Aorta (tissue), 5 donors: ENCODE data around the gene TTC12. TPM values are rescaled to one million over a fixed set of nuclear protein-coding genes. Genes with fewer than 3 reads are reported as not detected.

Experiments
- ATAC-seq: fragments of 200-7000 bp; cut with Tn5 transposase; one replicate; pipeline ENCODE4 v1.9.1; 2022; ENCODE audit warnings: moderate library complexity; ENCODE audit not compliant: low FRiP score
- DNase-seq, 2 donors: peaks; one replicate each; pipeline ENCODE4 v3.0.0-alpha.2; 2020
- H3K27ac ChIP-seq, 2 donors: one replicate each; pipeline ENCODE4 v1.5.1; 2013; ENCODE audit warnings: low read length in 2 of 2, mild to moderate bottlenecking in 2 of 2, moderate library complexity in 2 of 2, control low read depth in 1 of 2, inconsistent platforms in 1 of 2, low read depth in 1 of 2
- H3K27me3 ChIP-seq, 2 donors: one replicate each; pipeline ENCODE4 v1.6.1; 2013; ENCODE audit warnings: control low read depth in 1 of 2, low read length in 1 of 2, mild to moderate bottlenecking in 1 of 2, moderate library complexity in 1 of 2; ENCODE audit not compliant: insufficient read depth in 2 of 2, control insufficient read depth in 1 of 2
- H3K36me3 ChIP-seq, 2 donors: one replicate each; pipeline ENCODE4 v1.6.1; 2013; ENCODE audit warnings: control low read depth in 1 of 2, low read length in 1 of 2, mild to moderate bottlenecking in 1 of 2; ENCODE audit not compliant: insufficient read depth in 2 of 2, control insufficient read depth in 1 of 2
- H3K4me1 ChIP-seq, 2 donors: one replicate each; pipeline ENCODE4 v1.6.1; 2013; ENCODE audit warnings: low read length in 2 of 2, control low read depth in 1 of 2, mild to moderate bottlenecking in 1 of 2, moderate library complexity in 1 of 2; ENCODE audit not compliant: insufficient read depth in 2 of 2, control insufficient read depth in 1 of 2
- H3K4me3 ChIP-seq, 2 donors: one replicate each; pipeline ENCODE4 v1.5.1; 2013; ENCODE audit warnings: low read length in 2 of 2, control low read depth in 1 of 2, mild to moderate bottlenecking in 1 of 2
- H3K9me3 ChIP-seq: one replicate; pipeline ENCODE4 v1.6.1; 2013; ENCODE audit warnings: mild to moderate bottlenecking, low read length; ENCODE audit not compliant: control insufficient read depth
- WGBS, 2 donors: extraction: QIAGEN DNeasy Blood & Tissue Kit; methylation state at CpG; one replicate each; pipeline ENCODE4 v1.1.7; 2013; 5-methylcytosine and 5-hydroxymethylcytosine counted together
- intact Hi-C, 2 donors: fragments of 100-400 bp; cut with DNase I; formaldehyde crosslinking; loops; one replicate each; pipeline versions ENCODE4 v1.14.2 to v1.15.0; 2022
- polyA plus RNA-seq, 2 donors: library from polyadenylated mRNA; stranded (reverse); fragments of 200-250 nt; gene quantifications; one replicate each; pipeline ENCODE4 v1.2.3, GENCODE V29; 2013
- total RNA-seq, 2 donors: library from RNA; stranded (reverse); fragmentation: NEBNext Ultra II Directional; extraction: Animal tissue kit (Norgen Biotek cat#: 25700); gene quantifications; one replicate each; pipeline ENCODE4 v1.2.1, GENCODE V29; 2021
- donor health status: healthy with polysubstance abuse.
- donor health status: Bipolar disorder and iron deficiency.
- donor health status: DM: no; HTN: no; CAD: no.
- donor health status: DM: no; HTN: no; CAD: no.
- donor health status: DM: yes; HTN: yes; CAD: no.

TTC12 gene
- total and polyA plus RNA-seq, 4 donors: 7.3 to 24.7 (median 10.3) TPM

DNA sequence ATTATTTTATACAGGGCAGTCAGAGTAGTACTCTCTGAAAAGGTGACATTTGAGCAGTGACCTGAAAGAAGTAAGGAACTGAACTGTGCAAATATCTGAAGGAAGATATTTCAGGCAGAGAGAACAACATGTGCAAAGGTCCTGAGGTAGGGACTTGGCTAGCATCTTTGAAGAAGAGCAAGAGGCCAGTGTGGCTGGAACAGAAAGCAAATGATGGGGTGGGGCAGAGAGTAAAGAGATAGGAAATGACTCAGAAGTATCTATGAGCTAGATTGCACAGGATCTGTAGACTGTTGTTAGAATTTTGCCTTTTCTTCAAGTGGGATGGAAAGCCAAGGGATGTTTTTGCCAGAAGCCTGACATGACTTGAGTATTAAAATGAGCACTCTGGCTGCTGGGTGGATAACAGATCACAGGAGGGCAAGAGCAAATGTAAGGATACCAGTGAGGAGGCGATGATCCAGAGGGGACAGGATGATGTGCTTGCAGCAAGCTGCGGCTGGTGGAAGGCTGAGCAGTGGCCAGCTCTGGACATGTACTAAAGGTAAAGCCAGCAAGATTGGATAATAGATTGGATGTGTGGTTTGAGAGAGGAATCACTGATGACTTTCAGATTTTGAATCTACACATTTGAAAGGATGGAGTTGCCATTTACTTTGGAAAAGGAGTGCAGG, 33.2 kb upstream of the TTC12 start:
- Histone ChIP-seq H3K27me3 (peaks cover 0 to 1% of the 10 kb centered on the region in 2 donors), H3K27ac (no peak overlapping the region), H3K36me3 (no peaks in the 10 kb centered on the region), H3K9me3 (no peaks in the 10 kb centered on the region), H3K4me3 (no peak overlapping the region), H3K4me1 (no peaks in the 10 kb centered on the region)
- DNase-seq (no peak), ATAC-seq (no peak)
- intact Hi-C loops: loop anchor here (10.0 kb wide), 2 partner anchors 996 to 1066 kb away; no protein-coding TSS in a partner anchor
- 92 to 94% methylated on average over 2 of the region's 2 CpGs for WGBS, 2 donors

DNA sequence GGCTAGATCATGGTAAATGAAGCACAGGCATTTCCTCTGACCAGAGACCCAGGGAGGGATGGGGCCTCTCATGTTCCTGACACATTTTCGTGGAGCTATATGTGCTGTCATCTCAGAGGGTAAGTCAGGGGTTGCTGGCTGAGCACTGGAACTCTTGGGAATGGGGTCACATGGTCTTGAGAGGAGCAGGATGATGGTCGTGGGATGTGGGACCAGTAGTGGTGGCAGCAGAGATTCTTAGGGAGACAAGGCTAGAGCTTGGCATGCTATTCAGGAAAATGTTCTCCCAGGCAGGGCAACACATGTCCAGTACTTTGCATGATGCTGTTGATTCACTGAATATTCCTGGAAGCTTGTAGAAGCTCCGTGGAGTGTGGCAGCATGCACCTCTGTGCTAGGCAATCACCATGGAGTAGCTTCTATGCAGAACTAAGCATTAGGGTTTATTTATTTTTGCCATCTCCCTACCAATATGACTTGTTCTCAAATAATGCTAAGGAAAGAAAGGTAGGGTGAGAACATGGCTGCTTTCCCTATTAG, 31.4 kb upstream of the TTC12 start:
- H3K4me3 ChIP-seq: no peak overlapping the region
- H3K27ac ChIP-seq: no peak overlapping the region
- H3K27me3 ChIP-seq: peaks cover 0 to 1% of the 10 kb centered on the region in 2 donors
- no peaks in the 10 kb centered on the region for H3K4me1 ChIP-seq
- no peaks in the 10 kb centered on the region for H3K36me3 ChIP-seq
- no peaks in the 10 kb centered on the region for H3K9me3 ChIP-seq
- no peak for ATAC-seq
- 58 to 66% methylated on average over 3 of the region's 3 CpGs for WGBS, 2 donors
- DNase-seq: no peak
- intact Hi-C loops: loop anchor here (10.0 kb wide), 2 partner anchors 998 to 1068 kb away; no protein-coding TSS in a partner anchor

DNA sequence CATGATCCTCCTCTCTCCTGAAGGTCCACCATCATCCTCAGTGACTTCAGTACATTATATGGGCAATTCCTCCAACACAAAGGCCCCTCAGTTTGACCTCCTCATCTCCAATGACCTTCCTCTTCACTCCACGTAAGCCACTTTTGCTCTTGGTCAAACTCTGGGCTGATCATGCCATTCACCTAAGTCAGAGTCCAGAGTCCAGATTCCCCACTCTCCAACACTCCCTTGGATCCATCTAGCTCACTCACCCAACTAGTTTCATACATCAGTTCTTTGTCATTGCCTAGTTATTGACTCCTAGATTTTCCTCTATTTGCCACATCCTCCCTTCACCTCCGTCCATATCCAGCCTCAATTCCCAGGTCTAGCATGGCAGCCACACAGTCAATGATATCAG, 30.5 kb upstream of the TTC12 start:
- Histone ChIP-seq H3K27ac (no peak overlapping the region), H3K9me3 (no peaks in the 10 kb centered on the region), H3K36me3 (no peaks in the 10 kb centered on the region), H3K27me3 (peaks cover 0 to 1% of the 10 kb centered on the region in 2 donors), H3K4me1 (no peaks in the 10 kb centered on the region), H3K4me3 (no peak overlapping the region)
- ATAC-seq (no peak), DNase-seq (no peak)
- WGBS, 2 donors: 88 to 91% methylated on average over 2 of the region's 2 CpGs
- intact Hi-C loops: loop anchor here (10.0 kb wide), 2 partner anchors 999 to 1069 kb away; no protein-coding TSS in a partner anchor

DNA sequence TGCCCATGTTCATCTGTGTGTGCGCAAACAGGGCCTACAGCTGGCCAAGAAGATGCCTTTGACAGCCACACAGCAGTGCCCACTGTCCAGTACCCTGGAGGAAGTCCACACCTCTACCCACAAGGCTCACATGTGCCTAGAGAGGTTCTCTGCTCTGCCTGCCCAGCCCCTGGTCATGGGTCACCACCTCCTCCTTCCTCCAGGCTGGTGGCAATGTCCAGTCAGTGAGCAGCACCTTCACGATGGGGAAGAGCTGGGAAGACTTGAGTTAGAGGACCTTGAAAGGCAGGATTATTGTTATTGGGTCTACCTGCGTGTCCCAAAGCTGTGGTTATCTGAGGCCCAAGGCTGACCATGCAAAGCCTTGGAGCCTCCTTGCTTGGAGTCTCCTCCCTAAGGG, 28.4 kb upstream of the TTC12 start:
- H3K4me1 ChIP-seq: no peaks in the 10 kb centered on the region
- WGBS, 2 donors: 94 to 95% methylated on average over 3 of the region's 3 CpGs

DNA sequence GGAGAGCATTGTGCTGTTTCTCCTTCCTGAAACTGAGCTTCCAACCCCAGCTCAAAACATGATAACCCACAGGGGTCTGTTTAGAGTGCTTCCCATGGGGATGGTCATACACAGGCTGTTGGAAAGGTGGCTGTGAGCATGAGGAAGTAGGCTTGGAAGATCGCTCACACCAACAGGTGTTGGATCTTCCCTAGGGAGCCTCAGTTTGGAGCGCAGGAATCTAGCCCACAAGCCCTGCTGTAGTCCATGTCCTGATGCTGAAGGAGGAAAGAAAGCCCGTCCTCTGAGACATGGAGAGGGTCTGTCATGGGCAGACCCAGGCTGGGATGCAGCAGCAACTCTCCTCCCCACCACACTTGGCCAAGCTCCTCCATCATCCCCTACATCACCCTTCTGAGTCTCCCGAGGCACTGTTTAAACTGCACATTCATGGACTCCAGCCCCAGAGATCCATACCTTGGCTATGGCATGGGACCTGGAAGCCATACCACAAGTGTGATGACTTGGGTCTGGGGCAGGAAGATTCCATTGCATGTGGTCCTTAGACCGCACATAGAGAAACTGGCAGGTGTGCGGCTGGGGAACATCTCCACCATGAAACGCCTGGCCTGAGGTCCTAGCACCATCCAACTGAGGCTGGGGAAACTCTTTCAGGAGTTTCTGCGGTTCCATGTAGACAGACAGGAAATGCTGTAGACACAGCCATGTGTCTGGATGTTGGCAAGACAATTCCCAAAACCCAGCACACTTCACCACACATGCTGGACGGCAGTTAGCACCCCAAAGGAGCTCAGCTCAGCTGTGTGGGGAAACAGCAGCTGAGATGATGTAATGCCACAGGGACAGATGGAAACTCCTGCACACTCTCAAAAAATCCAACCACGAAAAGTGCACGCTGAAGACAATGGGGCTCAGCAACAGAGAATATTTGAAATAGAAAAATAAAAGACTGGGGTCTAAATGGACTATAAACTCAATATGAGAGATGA, 27.6 kb upstream of the TTC12 start:
- intact Hi-C loops: loop anchor here (5.0 to 10.0 kb wide), 3 partner anchors 1002 to 1072 kb away; no protein-coding TSS in a partner anchor
- Histone ChIP-seq H3K4me1 (no peaks in the 10 kb centered on the region), H3K27me3 (no peaks in the 10 kb centered on the region), H3K9me3 (no peaks in the 10 kb centered on the region), H3K36me3 (no peaks in the 10 kb centered on the region), H3K4me3 (no peak overlapping the region), H3K27ac (no peak overlapping the region)
- 69 to 70% methylated on average over 11 of the region's 11 CpGs for WGBS, 2 donors
- DNase-seq (no peak), ATAC-seq (no peak)

More for the DNA sequence above, 28.4 kb upstream of the TTC12 start:
- no peak overlapping the region for H3K4me3 ChIP-seq
- intact Hi-C loops: loop anchor here (5.0 to 10.0 kb wide), 3 partner anchors 1001 to 1071 kb away; no protein-coding TSS in a partner anchor
- H3K9me3 ChIP-seq: no peaks in the 10 kb centered on the region
- no peaks in the 10 kb centered on the region for H3K27me3 ChIP-seq
- no peak for ATAC-seq
- DNase-seq: no peak
- H3K27ac ChIP-seq: no peak overlapping the region
- no peaks in the 10 kb centered on the region for H3K36me3 ChIP-seq

DNA sequence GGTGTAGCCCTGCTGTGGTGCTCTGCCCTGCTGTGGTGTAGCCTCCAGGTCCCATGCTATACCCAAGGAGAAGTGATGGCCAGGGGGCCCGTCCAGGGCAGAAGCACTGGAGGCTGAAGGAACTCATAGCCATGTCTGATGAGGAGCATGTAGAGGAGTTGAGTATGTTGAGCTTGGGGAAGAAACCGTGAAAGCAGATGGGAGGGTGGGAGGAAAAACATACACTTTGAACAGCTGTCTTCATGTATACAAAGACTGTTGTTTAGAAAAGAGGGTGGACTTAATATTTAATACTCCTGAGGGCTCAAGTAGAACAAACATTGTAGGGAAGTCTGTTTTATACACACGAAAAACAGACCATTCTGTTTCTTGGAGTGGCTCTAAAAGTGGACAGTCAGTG, 26.6 kb upstream of the TTC12 start:
- WGBS, 2 donors: 74 to 78% methylated on average over 3 of the region's 3 CpGs
- no peak for DNase-seq

DNA sequence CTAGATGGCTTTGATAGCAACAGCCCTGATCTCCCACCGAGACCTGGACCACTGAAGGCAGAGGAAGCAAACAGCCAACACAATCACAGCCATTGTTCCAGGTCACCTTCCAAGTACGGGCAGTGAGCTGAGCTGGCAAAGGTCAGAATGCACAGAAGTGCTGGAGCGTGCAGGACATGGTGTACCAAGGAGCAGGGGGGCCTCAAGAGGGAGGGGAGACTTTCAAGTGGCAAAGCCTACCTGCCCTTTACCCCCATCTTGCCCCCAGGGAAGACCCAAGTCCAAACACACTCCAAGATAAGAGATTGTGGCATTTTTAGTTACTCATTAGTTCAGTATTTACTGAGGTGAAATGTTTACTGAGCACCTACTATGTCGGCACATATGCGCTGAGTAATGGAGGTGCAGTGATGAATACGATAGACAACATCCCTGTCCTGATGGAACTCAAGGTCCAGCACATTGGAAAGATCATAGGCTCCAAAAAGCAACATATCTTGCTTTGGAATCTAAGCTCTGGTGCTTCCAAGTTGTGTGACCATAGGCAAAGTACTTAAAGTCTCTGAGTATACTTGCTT, 26.0 kb upstream of the TTC12 start:
- WGBS, 2 donors: 87 to 92% methylated on average over 6 of the region's 6 CpGs
- DNase-seq (no peak), ATAC-seq (no peak)
- H3K4me3 ChIP-seq: no peak overlapping the region
- H3K27ac ChIP-seq: no peak overlapping the region
- H3K27me3 ChIP-seq: no peaks in the 10 kb centered on the region
- intact Hi-C loops: loop anchor here (2.0 to 10.0 kb wide), 4 partner anchors 702 to 1074 kb away; no protein-coding TSS in a partner anchor
- H3K9me3 ChIP-seq: no peaks in the 10 kb centered on the region
- H3K36me3 ChIP-seq: no peaks in the 10 kb centered on the region
- H3K4me1 ChIP-seq: no peaks in the 10 kb centered on the region

More for the DNA sequence above, 26.6 kb upstream of the TTC12 start:
- Histone ChIP-seq H3K27me3 (no peaks in the 10 kb centered on the region), H3K36me3 (no peaks in the 10 kb centered on the region), H3K4me1 (no peaks in the 10 kb centered on the region), H3K27ac (no peak overlapping the region), H3K9me3 (no peaks in the 10 kb centered on the region), H3K4me3 (no peak overlapping the region)
- intact Hi-C loops: loop anchor here (2.0 to 10.0 kb wide), 4 partner anchors 701 to 1073 kb away; no protein-coding TSS in a partner anchor
- ATAC-seq: no peak
